Measurements from ENCODE around the gene PRORP. TPM values are rescaled to one million over a fixed set of nuclear protein-coding genes. Genes with fewer than 3 reads are reported as not detected.
"Not testable (repeated sequence)": the region's sequence is repeated elsewhere in the genome, so short reads cannot be mapped to it uniquely, and the experiment has no call there.

Gene PRORP
- polyA plus RNA-seq, 1 donor from 2014 or later, result 31.5 TPM

GRCh38 chr14:35152531-35152930 is 30.2 kb downstream of the PRORP start:
- H3K36me3 Mint-ChIP-seq, H3K27ac Mint-ChIP-seq, H3K9me3 Mint-ChIP-seq, H3K4me3 Mint-ChIP-seq, H3K27me3 Mint-ChIP-seq: not testable (repeated sequence)
- H3K4me1 Mint-ChIP-seq, result peaks cover 11 to 22% (median 13%) of the 10 kb centered on the region in 3 donors

- H3K4me3 Mint-ChIP-seq, result no peak overlapping the region
These were observed 31.7 kb downstream of the PRORP start for GRCh38 chr14:35154016-35154415.

GRCh38 chr14:35155962-35156361 is 33.6 kb downstream of the PRORP start:
- peaks cover 15 to 39% (median 25%) of the 10 kb centered on the region in 3 donors for H3K4me1 Mint-ChIP-seq
- H3K27me3 Mint-ChIP-seq, result no peaks in the 10 kb centered on the region
- H3K9me3 Mint-ChIP-seq, result no peaks in the 10 kb centered on the region
- H3K27ac Mint-ChIP-seq, result peak overlapping the region in 2 of 3 donors; percentile 67 to 71
- H3K36me3 Mint-ChIP-seq, result peaks cover 11% of the 10 kb centered on the region
- peak overlapping the region in 1 of 4 donors; percentile 20 for H3K4me3 Mint-ChIP-seq

More at GRCh38 chr14:35154016-35154415, 31.7 kb downstream of the PRORP start:
- Mint-ChIP-seq H3K9me3 (no peaks in the 10 kb centered on the region), H3K36me3 (peaks cover 13% of the 10 kb centered on the region), H3K4me1 (peaks cover 13 to 26% (median 20%) of the 10 kb centered on the region in 3 donors), H3K27me3 (no peaks in the 10 kb centered on the region), H3K27ac (no peak overlapping the region)

- Mint-ChIP-seq H3K9me3 (no peaks in the 10 kb centered on the region), H3K4me1 (peaks cover 15 to 40% (median 31%) of the 10 kb centered on the region in 3 donors), H3K27me3 (no peaks in the 10 kb centered on the region), H3K27ac (no peak overlapping the region), H3K4me3 (no peak overlapping the region), H3K36me3 (peaks cover 9% of the 10 kb centered on the region)
These were observed 36.1 kb downstream of the PRORP start for GRCh38 chr14:35158491-35158890.

GRCh38 chr14:35158951-35159653 is 36.8 kb downstream of the PRORP start:
- Mint-ChIP-seq H3K27ac (no peak overlapping the region), H3K4me1 (peaks cover 15 to 38% (median 30%) of the 10 kb centered on the region in 3 donors), H3K9me3 (no peaks in the 10 kb centered on the region), H3K27me3 (no peaks in the 10 kb centered on the region), H3K4me3 (no peak overlapping the region), H3K36me3 (peaks cover 9% of the 10 kb centered on the region)

- no peaks in the 10 kb centered on the region for H3K9me3 Mint-ChIP-seq
- H3K4me1 Mint-ChIP-seq, result peaks cover 15 to 38% (median 27%) of the 10 kb centered on the region in 3 donors
- H3K27ac Mint-ChIP-seq, result no peak overlapping the region
- H3K4me3 Mint-ChIP-seq, result no peak overlapping the region
- H3K27me3 Mint-ChIP-seq, result no peaks in the 10 kb centered on the region
- peaks cover 9% of the 10 kb centered on the region for H3K36me3 Mint-ChIP-seq
These were observed 37.5 kb downstream of the PRORP start for GRCh38 chr14:35159742-35160409.

GRCh38 chr14:35161231-35161630 is 38.9 kb downstream of the PRORP start:
- no peaks in the 10 kb centered on the region for H3K9me3 Mint-ChIP-seq
- peaks cover 9% of the 10 kb centered on the region for H3K36me3 Mint-ChIP-seq
- H3K4me3 Mint-ChIP-seq, result no peak overlapping the region
- H3K27ac Mint-ChIP-seq, result no peak overlapping the region
- H3K27me3 Mint-ChIP-seq, result no peaks in the 10 kb centered on the region
- H3K4me1 Mint-ChIP-seq, result peaks cover 9 to 29% (median 20%) of the 10 kb centered on the region in 3 donors

- H3K27ac Mint-ChIP-seq, result no peak overlapping the region
These were observed 41.0 kb downstream of the PRORP start for GRCh38 chr14:35163384-35163783.

GRCh38 chr14:35164849-35165248 is 42.5 kb downstream of the PRORP start:
- H3K36me3 Mint-ChIP-seq, result peaks cover 5% of the 10 kb centered on the region
- H3K27ac Mint-ChIP-seq, result no peak overlapping the region
- H3K9me3 Mint-ChIP-seq, result peaks cover 2 to 5% (median 4%) of the 10 kb centered on the region in 3 donors
- H3K27me3 Mint-ChIP-seq, result no peaks in the 10 kb centered on the region
- H3K4me3 Mint-ChIP-seq, result no peak overlapping the region
- H3K4me1 Mint-ChIP-seq, result peaks cover 4 to 10% (median 9%) of the 10 kb centered on the region in 3 donors

More at GRCh38 chr14:35163384-35163783, 41.0 kb downstream of the PRORP start:
- H3K36me3 Mint-ChIP-seq, result peaks cover 3% of the 10 kb centered on the region
- H3K9me3 Mint-ChIP-seq, result peaks cover 0 to 4% (median 0%) of the 10 kb centered on the region in 3 donors
- peaks cover 4 to 16% (median 11%) of the 10 kb centered on the region in 3 donors for H3K4me1 Mint-ChIP-seq
- H3K27me3 Mint-ChIP-seq, result no peaks in the 10 kb centered on the region
- no peak overlapping the region for H3K4me3 Mint-ChIP-seq

- H3K27me3 Mint-ChIP-seq, result no peaks in the 10 kb centered on the region
- H3K27ac Mint-ChIP-seq, result no peak overlapping the region
- H3K4me1 Mint-ChIP-seq, result peaks cover 0 to 5% (median 0%) of the 10 kb centered on the region in 3 donors
- peaks cover 11% of the 10 kb centered on the region for H3K36me3 Mint-ChIP-seq
- H3K9me3 Mint-ChIP-seq, result peaks cover 4 to 7% (median 4%) of the 10 kb centered on the region in 3 donors
- no peak overlapping the region for H3K4me3 Mint-ChIP-seq
These were observed 45.1 kb downstream of the PRORP start for GRCh38 chr14:35167496-35167895.

Other genes starting within 250 kb of the PRORP start
- 20.6 TPM for gene BAZ1A, start 247.2 kb upstream of the PRORP start, polyA plus RNA-seq
- gene SRP54, start 139.6 kb upstream of the PRORP start, polyA plus RNA-seq, result 35.1 TPM
- gene FAM177A1, start 76.3 kb upstream of the PRORP start, polyA plus RNA-seq, result 41.1 TPM
- 47.1 TPM for gene PPP2R3C, start 562 bp upstream of the PRORP start, polyA plus RNA-seq
- 210 TPM for gene PSMA6, start 169.8 kb downstream of the PRORP start, polyA plus RNA-seq